Stimulated activated CD8-positive, alpha-beta memory T cell treated with anti-CD3 and anti-CD28 coated beads, Interleukin-4, amount 100 ng/mL, for 24 hours (primary cell): ENCODE measurements around the gene TRPM1.
"Not testable (repeated sequence)": the region's sequence is repeated elsewhere in the genome, so short reads cannot be mapped to it uniquely, and the experiment has no call there.

Experiments
- DNase-seq: peaks from one replicate; pipeline ENCODE4 v3.0.0-alpha.2; 2020; ENCODE audit warnings: low read depth

Gene TRPM1

GRCh38 chr15:31116423-31117030 is 15.0 kb upstream of the TRPM1 start:
- DNase-seq = no peak

GRCh38 chr15:31111091-31111647 is 9.6 kb upstream of the TRPM1 start:
- no peak for DNase-seq

GRCh38 chr15:31108836-31109235 is 7.3 kb upstream of the TRPM1 start:
- no peak for DNase-seq

- DNase-seq = no peak
Measured at GRCh38 chr15:31106495-31107300, 5.2 kb upstream of the TRPM1 start.

- DNase-seq = no peak
Measured at GRCh38 chr15:31104003-31104402, 2.5 kb upstream of the TRPM1 start.

- DNase-seq = no peak
Measured at GRCh38 chr15:31102374-31103342, 1.1 kb upstream of the TRPM1 start.

GRCh38 chr15:31102039-31102321 is 455 bp upstream of the TRPM1 start:
- no peak for DNase-seq

- DNase-seq = no peak
Measured at GRCh38 chr15:31100738-31101137, 787 bp downstream of the TRPM1 start.

- no peak for DNase-seq
Measured at GRCh38 chr15:31098953-31099740, 2.4 kb downstream of the TRPM1 start.

GRCh38 chr15:31098491-31098917 is 3.0 kb downstream of the TRPM1 start:
- DNase-seq = no peak

GRCh38 chr15:31096563-31096962 is 5.0 kb downstream of the TRPM1 start:
- no peak for DNase-seq

- no peak for DNase-seq
Measured at GRCh38 chr15:31091481-31091880, 10.0 kb downstream of the TRPM1 start.

- no peak for DNase-seq
Measured at GRCh38 chr15:31090766-31091165, 10.8 kb downstream of the TRPM1 start.

GRCh38 chr15:31089368-31090047 is 12.0 kb downstream of the TRPM1 start:
- no peak for DNase-seq

- no peak for DNase-seq
Measured at GRCh38 chr15:31088672-31089367, 12.7 kb downstream of the TRPM1 start.

- DNase-seq = not testable (repeated sequence)
Measured at GRCh38 chr15:31088041-31088440, 13.5 kb downstream of the TRPM1 start.

- DNase-seq = no peak
Measured at GRCh38 chr15:31086344-31086743, 15.2 kb downstream of the TRPM1 start.

GRCh38 chr15:31085359-31085758 is 16.2 kb downstream of the TRPM1 start:
- DNase-seq = no peak

GRCh38 chr15:31084176-31084575 is 17.3 kb downstream of the TRPM1 start:
- no peak for DNase-seq

GRCh38 chr15:31083370-31083780 is 18.1 kb downstream of the TRPM1 start:
- no peak for DNase-seq
